ENCODE data around the gene DEPDC7. TPM values are rescaled to one million over a fixed set of nuclear protein-coding genes. Genes with fewer than 3 reads are reported as not detected.

Gene DEPDC7
- total and polyA plus RNA-seq, 2 of the 13 experiments (the other 11 are each of a cell fraction or from before 2014, with no cell fraction given), result 17.3 to 33.3 TPM

- no peak for TF ChIP-seq ZNF878 (CRISPR knock-in tag; IDR thresholded peaks at IDR 0.05)
- no peak for TF ChIP-seq PLSCR1 (CRISPR knock-in tag; IDR thresholded peaks at IDR 0.05; ENCODE audit: borderline replicate concordance)
- TF ChIP-seq ZSCAN30 (CRISPR knock-in tag; IDR thresholded peaks at IDR 0.05), result no peak
- no peak for TF ChIP-seq PHF8 (CRISPR knock-in tag; IDR thresholded peaks at IDR 0.05)
- no peak for TF ChIP-seq ZNF12 (CRISPR knock-in tag; IDR thresholded peaks at IDR 0.05)
- TF ChIP-seq ZNF142 (CRISPR knock-in tag; IDR thresholded peaks at IDR 0.05), result no peak
- no peak for TF ChIP-seq ZGPAT (CRISPR knock-in tag; IDR thresholded peaks at IDR 0.05)
- no peak for TF ChIP-seq SP2 (CRISPR knock-in tag; IDR thresholded peaks at IDR 0.05)
Observed at GRCh38 chr11:33057284-33057683, 41.6 kb downstream of the DEPDC7 start (continued).
